K562 (cell line): ENCODE measurements around the gene CLSTN2. TPM values are rescaled to one million over a fixed set of nuclear protein-coding genes. Genes with fewer than 3 reads are reported as not detected.

ENCODE experiments used
- ATAC-seq: fragments of 200-7000 bp; cut with Tn5 transposase; 3 replicates; pipeline ENCODE4 v1.9.1; 2020; ENCODE audit warnings: moderate library complexity
- BruUV-seq: library from RNA; stranded (reverse); fragments of 400-500 nt; replicated peaks from 2 replicates; lab custom pipeline; 2021; lab: Mats Ljungman, UMichigan
- CTCF ChIA-PET: fragments of 300-600 bp; formaldehyde crosslinking; extraction: SDS; loops from one replicate; lab custom pipeline; 2021; ENCODE audit warnings: low intra/inter-chr PET ratio; lab: Yijun Ruan, JAX
- POLR2A ChIA-PET: fragments of 300-600, 350-650 bp; sonication (Branson Sonifier 250); formaldehyde crosslinking; extraction: SDS; loops from one replicate; lab custom pipeline; 2021; ENCODE audit warnings: antibody characterized with exemption, inconsistent platforms; lab: Yijun Ruan, JAX
- DNase-seq, 4 experiments: peaks; one replicate each; pipeline versions ENCODE4 v3.0.0 to v3.0.0-alpha.2; 2011 to 2018; ENCODE audit warnings: low spot score in 3 of 4, mixed read lengths in 3 of 4; ENCODE audit errors: extremely low read depth in 1 of 4
- FAIRE-seq: peaks from 2 replicates; lab custom pipeline; 2011; peaks lifted over from hg19 to GRCh38; lab: Jason Lieb, UNC
- H2AFZ ChIP-seq: 2 replicates; pipeline ENCODE4 v1.6.0; 2011; ENCODE audit warnings: low read depth, low read length, control low read depth, inconsistent platforms
- H3K27ac ChIP-seq: fragments of 200-600 bp; 3 replicates; pipeline ENCODE4 v1.8.0; 2011; ENCODE audit warnings: low read depth, mild to moderate bottlenecking, control low read depth, inconsistent platforms, low read length, moderate library complexity, mixed read lengths; ENCODE audit errors: extremely low read depth
- H3K27me3 ChIP-seq, 2 experiments: fragments of 300-600 bp in 1 of 2; 2 replicates in 1 of 2; 3 replicates in 1 of 2; pipeline versions ENCODE4 v1.6.0 to v1.8.0; 2011; ENCODE audit warnings: inconsistent platforms in 2 of 2, low read length in 2 of 2, mild to moderate bottlenecking in 1 of 2, mixed read lengths in 1 of 2, moderate library complexity in 1 of 2; ENCODE audit not compliant: control insufficient read depth in 2 of 2, insufficient read depth in 2 of 2
- H3K36me3 ChIP-seq: fragments of 300-600 bp; 3 replicates; pipeline ENCODE4 v1.8.0; 2011; ENCODE audit warnings: mild to moderate bottlenecking, low read length, inconsistent platforms; ENCODE audit not compliant: control insufficient read depth, insufficient read depth
- H3K4me1 ChIP-seq, 2 experiments: fragments of 200-600 bp in 1 of 2; replicated peaks in 1 of 2; 2 replicates in 1 of 2; 3 replicates in 1 of 2; pipeline versions ENCODE4 v1.5.1 to v1.8.0; 2011; ENCODE audit warnings: inconsistent platforms in 2 of 2, low read length in 2 of 2, mild to moderate bottlenecking in 1 of 2, mixed read lengths in 1 of 2, moderate library complexity in 1 of 2; ENCODE audit not compliant: control insufficient read depth in 2 of 2, insufficient read depth in 2 of 2
- H3K4me2 ChIP-seq: 2 replicates; pipeline ENCODE4 v1.6.1; 2011; ENCODE audit warnings: low read length, control low read depth, inconsistent platforms, mixed read lengths; ENCODE audit not compliant: insufficient read depth
- H3K4me3 ChIP-seq: fragments of 200-600 bp; sonication (generic), shearing (Covaris generic); 2 replicates; pipeline ENCODE4 v1.5.1; 2016; ENCODE audit warnings: control low read depth, inconsistent platforms
- H3K79me2 ChIP-seq: fragments of 200-600 bp; 3 replicates; pipeline ENCODE4 v1.8.0; 2011; ENCODE audit warnings: low read length, inconsistent platforms; ENCODE audit not compliant: control insufficient read depth, insufficient read depth
- H3K9ac ChIP-seq, 2 experiments: 2 replicates each; pipeline versions ENCODE4 v1.6.0 to v1.6.1; 2011; ENCODE audit warnings: low read depth in 2 of 2, low read length in 2 of 2, control low read depth in 1 of 2, inconsistent platforms in 1 of 2, mild to moderate bottlenecking in 1 of 2, mixed read lengths in 1 of 2; ENCODE audit not compliant: insufficient read depth in 1 of 2
- H3K9me1 ChIP-seq: one replicate; pipeline ENCODE4 v1.6.0; 2011; ENCODE audit warnings: inconsistent platforms, mild to moderate bottlenecking, low read length, moderate library complexity; ENCODE audit not compliant: control insufficient read depth, insufficient read depth
- H3K9me3 ChIP-seq: replicated peaks from 2 replicates; pipeline ENCODE4 v1.5.1; 2011; ENCODE audit warnings: low read depth, low read length, inconsistent platforms; ENCODE audit not compliant: control insufficient read depth, insufficient read depth
- H4K20me1 ChIP-seq: replicated peaks from 2 replicates; pipeline ENCODE4 v1.6.1; 2011; ENCODE audit warnings: low read length, inconsistent platforms, mixed read lengths; ENCODE audit not compliant: control insufficient read depth, insufficient read depth
- BDP1 ChIP-seq: IDR thresholded peaks from 3 replicates; pipeline ENCODE4 v1.6.1; 2011; ENCODE audit not compliant: insufficient read length, insufficient read depth
- BMI1 ChIP-seq: fragments of 150-350 bp; IDR thresholded peaks from 2 replicates; pipeline ENCODE4 v1.6.1; 2014; ENCODE audit warnings: low read length
- HNRNPLL ChIP-seq: fragments of 200-400 bp; formaldehyde crosslinking; IDR thresholded peaks from 2 replicates; pipeline ENCODE4 v1.6.1; 2017; ENCODE audit warnings: low read length, low read depth, mild to moderate bottlenecking; ENCODE audit not compliant: poor library complexity, severe bottlenecking
- MCM3 ChIP-seq: fragments of 450-650 bp; IDR thresholded peaks from 2 replicates; pipeline ENCODE4 v1.6.1; 2016
- NR3C1 ChIP-seq: sonication (generic); formaldehyde crosslinking; IDR thresholded peaks from 2 replicates; pipeline ENCODE4 v1.8.1; 2022; ENCODE audit warnings: missing genetic modification reagents
- RHOXF2B ChIP-seq: fragments of 250-450 bp; sonication (Bioruptor Pico); conservative IDR thresholded peaks from 2 replicates; pipeline ENCODE4 v1.5.1; 2021
- TSHZ1 ChIP-seq: fragments of 250-450 bp; sonication (Bioruptor Pico); IDR thresholded peaks from 2 replicates; pipeline ENCODE4 v1.4.0; 2020; ENCODE audit warnings: mild to moderate bottlenecking, moderate library complexity
- ZC3H11A ChIP-seq: IDR thresholded peaks from 2 replicates; pipeline ENCODE4 v1.6.1; 2012; ENCODE audit warnings: low read depth, low read length, improper control_type of control experiment
- ZEB2 ChIP-seq: fragments of 450-650 bp; IDR thresholded peaks from 2 replicates; pipeline ENCODE4 v1.6.1; 2016
- ZNF444 ChIP-seq: fragments of 250-450 bp; sonication (Bioruptor Pico); IDR thresholded peaks from 2 replicates; pipeline ENCODE4 v1.4.0; 2020; ENCODE audit warnings: mild to moderate bottlenecking, moderate library complexity
- ZNF561 ChIP-seq: fragments of 450-650 bp; formaldehyde crosslinking; conservative IDR thresholded peaks from 2 replicates; pipeline ENCODE4 v1.4.0; 2020; ENCODE audit warnings: mild to moderate bottlenecking, moderate library complexity
- WGBS: fragments of 100-300 bp; shearing (Covaris generic); methylation state at CpG from one replicate; pipeline ENCODE4 v1.1.6; 2016; ENCODE audit warnings: low coverage, mixed read lengths; ENCODE audit not compliant: insufficient coverage; ENCODE audit errors: missing lambda C conversion rate; 5-methylcytosine and 5-hydroxymethylcytosine counted together
- in situ Hi-C: fragments of 300-500 bp; cut with MboI; formaldehyde crosslinking; loops from 4 replicates; pipeline ENCODE4 v1.15.0; 2018; ENCODE audit warnings: inconsistent platforms, mixed read lengths
- intact Hi-C: fragments of 100-400 bp; cut with micrococcal nuclease; formaldehyde crosslinking; loops from 2 replicates; pipeline ENCODE4 v1.14.2; 2022
- polyA plus RNA-seq, 8 experiments: library from polyadenylated mRNA; depleted of rRNA in 4 of 8; stranded (reverse) in 5 of 8; unstranded in 3 of 8; fragments of >200 nt; fragmentation: Nextera tagmentation in 2 of 8; fragmentation: Illumina TruSeq in 1 of 8; extraction: Ambion mirVana in 2 of 8; extraction: Trizol in 1 of 8; gene quantifications; 2 replicates each; pipeline versions ENCODE4 v1.2.1 to v1.2.3, GENCODE V29; 2011 to 2014; ENCODE audit warnings: inconsistent platforms in 1 of 8, missing spikeins in 1 of 8
- total RNA-seq, 7 experiments: library from RNA; depleted of rRNA in 6 of 7; stranded (reverse); fragments of >200 nt in 6 of 7; fragmentation: Illumina TruSeq in 2 of 7; extraction: Trizol in 2 of 7; gene quantifications; 2 replicates each; pipeline versions ENCODE4 v1.2.1 to v1.2.3, GENCODE V29; 2011 to 2021; ENCODE audit warnings: low replicate concordance in 1 of 7

Gene CLSTN2
- total and polyA plus RNA-seq, 9 of the 15 experiments (the other 6 are each of a cell fraction or from before 2014, with no cell fraction given), result 0.02 to 0.04 (median 0.04) TPM; not detected in 6

DNA sequence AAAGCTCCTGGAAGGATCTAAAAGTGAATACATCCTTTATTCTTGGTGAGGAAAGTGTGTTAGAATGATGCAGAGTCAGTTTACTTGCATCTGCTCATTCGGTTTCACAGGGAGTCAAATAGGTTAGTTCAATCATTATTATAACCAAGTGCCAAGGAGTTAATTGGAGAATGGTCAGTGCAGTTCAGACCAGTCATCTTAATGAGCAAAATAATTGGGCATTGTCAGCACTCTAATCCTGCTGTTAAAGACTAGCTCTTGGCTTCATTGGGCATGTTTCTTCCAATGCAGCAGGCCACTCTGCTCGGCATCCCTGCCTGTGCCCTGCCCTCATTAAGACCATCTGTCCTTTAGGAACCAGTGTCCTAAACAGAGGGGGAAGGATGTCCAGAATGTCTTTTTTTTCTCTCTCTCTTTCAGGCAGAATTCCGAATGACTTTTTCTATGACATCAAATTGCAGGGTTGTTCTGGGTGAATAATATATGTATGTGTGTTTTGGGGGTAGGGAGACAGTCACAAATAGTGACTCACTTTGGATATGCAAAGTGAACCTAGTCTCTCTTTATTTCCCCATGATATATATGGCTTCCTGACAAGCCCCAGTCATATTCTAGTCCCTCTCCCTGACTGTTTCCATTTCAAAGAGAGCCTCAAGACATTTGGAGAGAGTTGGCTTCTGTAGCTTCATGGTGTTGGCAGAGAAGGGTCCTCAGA lies 537.5 kb downstream of the CLSTN2 start (continued):
- TF ChIP-seq TSHZ1 (CRISPR knock-in tag) (no peak), ZC3H11A (no peak), ZEB2 (no peak), HNRNPLL (no peak), ZNF444 (CRISPR knock-in tag) (no peak)

DNA sequence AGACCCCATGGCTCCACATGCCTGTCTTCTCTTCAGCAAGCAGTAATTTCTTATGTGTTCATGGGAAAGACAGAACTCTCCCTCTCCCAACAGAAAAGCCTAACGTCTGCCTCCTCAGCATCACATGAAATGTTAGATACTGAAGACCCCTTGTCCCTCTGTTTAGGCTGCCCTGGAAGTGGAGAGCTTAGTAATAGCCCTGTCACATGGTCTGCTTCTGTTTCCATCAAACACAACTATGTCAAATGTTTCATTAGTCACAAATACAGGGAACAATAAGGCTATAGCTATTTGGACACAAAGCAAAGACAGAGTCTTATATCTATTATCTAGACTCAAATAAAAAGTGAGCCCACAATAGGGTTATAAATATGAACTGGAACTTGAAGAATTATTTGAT lies 552.6 kb downstream of the CLSTN2 start:
- Histone ChIP-seq H3K9me3 (no peaks in the 10 kb centered on the region), H3K27me3 (no peaks in the 10 kb centered on the region), H3K4me3 (no peak overlapping the region), H3K4me2 (no peak overlapping the region), H3K9me1 (no peaks in the 10 kb centered on the region), H3K4me1 (no peaks in the 10 kb centered on the region), H3K27ac (no peak overlapping the region), H3K36me3 (no peaks in the 10 kb centered on the region), H4K20me1 (no peaks in the 10 kb centered on the region), H3K79me2 (no peaks in the 10 kb centered on the region), H3K9ac (no peak overlapping the region), H2AFZ (no peak overlapping the region)
- 0% methylated on average over 1 of the region's 1 CpG for WGBS
- ATAC-seq (no peak), FAIRE-seq (no peak), DNase-seq (no peak)
- in situ Hi-C loops (no loop called here), intact Hi-C loops (no loop called here)
- no peak for TF ChIP-seq BDP1
- TF ChIP-seq RHOXF2B (CRISPR knock-in tag), result no peak
- TF ChIP-seq BMI1, result no peak
- no peak for TF ChIP-seq ZNF561
- TF ChIP-seq NR3C1 (CRISPR knock-in tag), result no peak
- TF ChIP-seq MCM3, result no peak
- CTCF ChIA-PET, result no interaction called here
- BruUV-seq, result no TSS peak
- POLR2A ChIA-PET, result no interaction called here
